Measurements from ENCODE around the gene MED28.

MED28 gene

DNA sequence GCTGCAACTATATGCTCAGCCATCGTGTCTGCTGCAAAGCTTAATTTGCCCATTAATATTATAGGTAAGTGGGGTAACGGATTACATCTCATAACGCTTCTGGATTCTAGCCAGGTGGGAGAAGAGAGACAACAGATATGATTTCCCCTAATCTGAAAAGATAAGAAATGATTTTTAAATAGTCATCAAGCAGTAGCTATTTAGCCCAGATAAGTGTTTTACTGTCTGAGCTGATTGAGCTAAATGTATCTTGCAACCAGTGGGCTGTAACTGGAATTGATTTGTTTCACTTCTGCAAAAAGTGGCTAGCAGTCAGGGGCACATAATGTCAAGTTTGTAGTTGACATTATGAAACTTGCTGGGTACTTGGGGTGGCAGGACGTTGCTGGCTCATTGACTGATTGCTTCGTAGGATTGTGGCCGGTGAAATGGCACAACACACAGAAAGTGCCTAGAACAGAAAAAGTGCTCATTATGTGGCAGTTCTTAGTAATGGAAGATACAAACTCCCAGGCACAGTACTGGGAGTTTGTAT, 18.9 kb upstream of the MED28 start:
- H3K4me3 ChIP-seq (ENCODE audit: low read depth, low read length) = no peak overlapping the region
- TF ChIP-seq, protein P1, sequence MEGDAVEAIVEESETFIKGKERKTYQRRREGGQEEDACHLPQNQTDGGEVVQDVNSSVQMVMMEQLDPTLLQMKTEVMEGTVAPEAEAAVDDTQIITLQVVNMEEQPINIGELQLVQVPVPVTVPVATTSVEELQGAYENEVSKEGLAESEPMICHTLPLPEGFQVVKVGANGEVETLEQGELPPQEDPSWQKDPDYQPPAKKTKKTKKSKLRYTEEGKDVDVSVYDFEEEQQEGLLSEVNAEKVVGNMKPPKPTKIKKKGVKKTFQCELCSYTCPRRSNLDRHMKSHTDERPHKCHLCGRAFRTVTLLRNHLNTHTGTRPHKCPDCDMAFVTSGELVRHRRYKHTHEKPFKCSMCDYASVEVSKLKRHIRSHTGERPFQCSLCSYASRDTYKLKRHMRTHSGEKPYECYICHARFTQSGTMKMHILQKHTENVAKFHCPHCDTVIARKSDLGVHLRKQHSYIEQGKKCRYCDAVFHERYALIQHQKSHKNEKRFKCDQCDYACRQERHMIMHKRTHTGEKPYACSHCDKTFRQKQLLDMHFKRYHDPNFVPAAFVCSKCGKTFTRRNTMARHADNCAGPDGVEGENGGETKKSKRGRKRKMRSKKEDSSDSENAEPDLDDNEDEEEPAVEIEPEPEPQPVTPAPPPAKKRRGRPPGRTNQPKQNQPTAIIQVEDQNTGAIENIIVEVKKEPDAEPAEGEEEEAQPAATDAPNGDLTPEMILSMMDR (IDR thresholded peaks at IDR 0.05; ENCODE audit: low read depth, low read length) = no peak

DNA sequence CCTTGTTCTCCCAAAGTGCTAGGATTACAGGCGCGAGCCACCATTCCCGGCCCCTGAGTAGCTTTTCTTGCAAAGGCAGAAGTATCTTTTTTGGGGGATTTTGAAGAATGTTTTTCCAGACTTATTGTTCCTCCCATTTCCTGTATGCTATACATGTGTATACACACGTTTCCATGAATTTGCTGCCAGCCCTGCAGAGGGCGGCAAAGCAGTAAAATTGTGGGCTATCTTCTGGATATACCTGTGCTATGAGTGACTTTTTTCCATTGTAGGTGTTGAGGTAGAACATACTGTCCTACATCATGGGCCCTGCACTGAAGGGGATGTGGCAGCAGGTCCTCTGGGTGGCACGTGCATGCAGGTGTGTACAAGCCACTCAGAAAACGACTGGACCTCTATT, 16.9 kb upstream of the MED28 start:
- TF ChIP-seq, protein P1 (IDR thresholded peaks at IDR 0.05; ENCODE audit: low read depth, low read length) = peak; percentile 15; the same call in 1 of the 2 replicates
- no peak overlapping the region for H3K4me3 ChIP-seq (ENCODE audit: low read depth, low read length)

DNA sequence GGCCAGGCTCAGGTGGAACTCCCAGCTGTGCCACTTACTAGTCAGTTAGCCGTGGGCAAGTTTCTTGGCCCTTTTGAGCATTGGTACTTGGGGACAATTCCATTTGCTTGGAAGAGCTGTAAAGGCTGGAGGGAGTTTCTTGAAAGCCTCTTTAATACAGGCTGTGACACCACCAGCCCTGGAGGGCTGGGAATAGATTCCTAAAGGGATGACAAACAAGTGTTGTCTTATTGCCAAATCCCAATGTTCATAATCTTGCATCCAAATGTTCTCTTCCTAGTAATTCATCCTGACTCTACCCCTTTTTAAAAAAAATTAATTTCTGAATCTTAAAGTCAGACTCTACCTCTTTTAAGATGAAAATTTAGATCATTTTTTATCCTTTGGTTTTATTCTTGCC, 14.6 kb upstream of the MED28 start:
- no peak overlapping the region for H3K4me3 ChIP-seq (ENCODE audit: low read depth, low read length)
- TF ChIP-seq, protein P1 (IDR thresholded peaks at IDR 0.05; ENCODE audit: low read depth, low read length) = no peak

DNA sequence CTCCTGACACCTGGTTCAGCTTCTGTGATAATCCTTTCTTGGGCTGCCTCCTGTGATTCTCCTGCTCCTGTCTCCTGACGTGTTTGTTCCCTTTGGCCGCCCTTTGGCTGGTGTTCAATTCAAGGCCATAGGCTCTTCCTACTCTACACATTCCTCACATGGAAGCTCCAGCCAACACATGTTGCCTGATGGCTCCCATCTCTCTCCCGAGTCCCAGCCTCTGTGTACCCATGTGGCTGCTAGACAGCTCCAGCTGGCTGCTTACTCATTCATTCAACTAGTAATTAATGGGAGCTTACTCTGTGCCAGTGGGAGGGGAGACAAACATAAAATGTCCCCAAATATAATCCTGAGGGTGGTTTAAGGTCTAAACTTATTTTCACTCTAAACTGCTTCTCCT, 9.2 kb upstream of the MED28 start:
- TF ChIP-seq, protein P1 (IDR thresholded peaks at IDR 0.05; ENCODE audit: low read depth, low read length) = no peak
- no peak overlapping the region for H3K4me3 ChIP-seq (ENCODE audit: low read depth, low read length)

DNA sequence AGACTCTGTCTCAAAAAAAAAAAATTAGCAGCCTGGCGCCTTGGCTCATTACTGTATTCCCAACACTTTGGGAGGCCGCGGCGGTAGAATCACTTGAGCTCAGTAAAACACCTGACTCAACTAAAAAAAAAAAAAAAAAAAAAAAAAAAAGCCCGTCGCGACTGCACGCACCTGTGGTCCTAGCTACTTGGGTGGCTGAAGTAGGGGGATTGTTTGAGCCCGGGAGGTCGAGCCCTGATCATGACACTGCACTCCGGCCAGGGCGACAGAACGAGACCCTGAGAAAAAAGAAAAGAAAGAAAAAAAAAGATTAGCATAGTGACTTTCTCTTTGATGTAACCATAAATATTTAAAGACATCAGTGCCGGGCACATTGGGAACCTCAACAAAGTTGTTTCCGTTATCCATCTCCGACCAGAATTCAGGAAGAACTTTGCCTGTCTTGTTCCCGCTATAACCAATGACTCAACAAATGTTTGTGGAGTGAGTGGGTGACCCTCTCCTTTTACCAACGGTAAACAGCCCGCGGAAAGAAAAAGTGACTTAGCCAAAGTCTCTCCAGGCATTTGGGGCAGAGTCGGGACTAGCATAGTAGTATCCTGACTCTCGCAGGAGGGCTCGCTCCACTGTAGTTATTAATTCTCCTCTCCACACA, 553 bp upstream of the MED28 start:
- H3K4me3 ChIP-seq (ENCODE audit: low read depth, low read length) = peak overlapping the region; percentile 99
- TF ChIP-seq, protein P1 (IDR thresholded peaks at IDR 0.05; ENCODE audit: low read depth, low read length) = no peak

DNA sequence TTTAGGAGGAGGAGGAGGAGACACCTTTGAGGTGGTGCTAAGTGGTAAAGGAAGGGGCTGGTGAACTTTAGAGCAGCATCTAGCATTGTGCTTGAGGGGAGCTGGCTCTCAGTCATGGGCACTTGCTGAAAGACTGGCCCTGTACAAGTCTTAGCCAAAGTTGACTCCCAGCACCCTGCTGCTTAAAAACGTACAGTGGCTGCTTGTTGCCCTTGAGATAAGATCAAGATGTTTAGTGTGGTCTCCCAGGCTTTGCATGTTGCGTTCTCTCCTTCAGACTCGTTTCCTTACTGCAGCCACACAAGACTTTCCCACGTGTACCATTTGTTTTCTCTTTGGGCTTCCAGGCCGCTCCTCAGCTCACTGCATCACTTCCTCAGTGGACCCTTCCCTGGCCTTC, 1.8 kb downstream of the MED28 start:
- TF ChIP-seq, protein P1 (IDR thresholded peaks at IDR 0.05; ENCODE audit: low read depth, low read length) = no peak
- no peak overlapping the region for H3K4me3 ChIP-seq (ENCODE audit: low read depth, low read length)

DNA sequence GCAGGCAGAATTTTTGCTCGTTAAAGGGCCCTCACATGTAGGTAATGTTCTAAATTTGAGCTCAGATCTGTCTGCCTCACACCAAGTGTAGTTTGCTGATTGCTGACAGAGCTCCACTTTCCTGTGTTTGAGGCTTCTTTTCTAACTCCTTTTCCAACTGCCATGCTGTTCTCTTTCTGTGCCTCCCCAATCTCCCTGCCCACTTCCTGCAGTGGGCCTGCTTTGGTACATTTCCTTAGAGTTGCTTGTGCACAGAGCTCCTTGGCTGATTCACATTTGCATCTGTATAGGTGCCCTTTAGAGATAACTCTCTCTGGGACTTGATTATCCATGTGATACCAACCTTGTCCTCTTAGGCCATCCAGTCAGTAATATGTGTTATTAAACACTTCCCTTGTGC, 4.5 kb downstream of the MED28 start:
- H3K4me3 ChIP-seq (ENCODE audit: low read depth, low read length) = no peak overlapping the region
- TF ChIP-seq, protein P1 (IDR thresholded peaks at IDR 0.05; ENCODE audit: low read depth, low read length) = no peak
